HEK293T (cell line): ENCODE data around the gene DST.

Experiments
- BHLHE40 ChIP-seq: fragments of 450-650 bp; IDR thresholded peaks from 2 replicates; pipeline ENCODE4 v1.6.1; 2016; ENCODE audit warnings: mild to moderate bottlenecking, moderate library complexity, borderline replicate concordance
- ELF4 ChIP-seq: fragments of 450-650 bp; IDR thresholded peaks from 2 replicates; pipeline ENCODE4 v1.6.1; 2017; ENCODE audit warnings: antibody characterized with exemption
- FOXA1 ChIP-seq: fragments of 450-650 bp; IDR thresholded peaks from 2 replicates; pipeline ENCODE4 v1.6.1; 2016; ENCODE audit warnings: mild to moderate bottlenecking
- FOXK2 ChIP-seq: fragments of 450-650 bp; IDR thresholded peaks from 2 replicates; pipeline ENCODE4 v1.6.1; 2016; ENCODE audit warnings: mild to moderate bottlenecking
- FOXM1 ChIP-seq: fragments of 450-650 bp; IDR thresholded peaks from 2 replicates; pipeline ENCODE4 v1.6.1; 2017; ENCODE audit warnings: mild to moderate bottlenecking, borderline replicate concordance
- LEF1 ChIP-seq: fragments of 450-650 bp; IDR thresholded peaks from 2 replicates; pipeline ENCODE4 v1.6.1; 2017; ENCODE audit warnings: mild to moderate bottlenecking, borderline replicate concordance
- SP1 ChIP-seq: fragments of 450-650 bp; IDR thresholded peaks from 2 replicates; pipeline ENCODE4 v1.6.1; 2017
- TARDBP ChIP-seq: fragments of 450-650 bp; IDR thresholded peaks from 2 replicates; pipeline ENCODE4 v1.6.1; 2016

DNA sequence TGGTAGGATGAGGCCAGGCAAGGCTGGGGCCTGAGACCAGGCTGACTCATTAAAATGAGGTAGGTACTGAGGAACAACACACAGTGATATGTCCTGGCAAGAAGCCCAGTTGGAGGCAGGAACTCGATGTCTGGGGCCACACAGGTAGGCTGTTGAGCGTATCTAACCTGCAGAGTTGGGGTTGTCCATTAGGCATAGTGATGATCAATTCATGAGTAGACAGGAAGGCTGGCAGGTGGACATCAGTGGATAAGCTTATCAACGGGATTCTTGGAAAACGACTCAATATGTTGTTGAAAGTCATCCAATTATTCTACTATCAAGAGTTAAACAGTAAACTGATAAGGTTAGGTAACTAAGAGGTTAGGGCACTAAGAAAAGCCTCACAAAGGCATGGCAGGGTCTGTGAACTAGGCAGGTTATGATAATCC is 202.1 kb downstream of the DST start:
- TF ChIP-seq FOXK2 (no peak), SP1 (no peak), LEF1 (no peak), ELF4 (no peak), FOXA1 (no peak), FOXM1 (no peak), BHLHE40 (no peak), TARDBP (no peak)
